DND-41 (cell line): ENCODE results near the gene SLC7A1.

Experiments used
- ATAC-seq: fragments of 200-7000 bp; cut with Tn5 transposase; 3 replicates; pipeline ENCODE4 v1.9.1; 2021; ENCODE audit warnings: low read depth; ENCODE audit not compliant: insufficient read depth
- DNase-seq: peaks from one replicate; pipeline ENCODE4 v3.0.0-alpha.2; 2020
- H2AFZ ChIP-seq: 2 replicates; pipeline ENCODE4 v1.6.0; 2012; ENCODE audit warnings: low read depth, low read length
- H3K27ac ChIP-seq: 2 replicates; pipeline ENCODE4 v1.5.1; 2012; ENCODE audit warnings: low read length, inconsistent platforms
- H3K27me3 ChIP-seq: fragments of 200-600 bp; sonication (generic); 2 replicates; pipeline ENCODE4 v1.6.0; 2012; ENCODE audit warnings: low read length, mild to moderate bottlenecking, inconsistent platforms; ENCODE audit not compliant: insufficient read depth, poor library complexity
- H3K36me3 ChIP-seq: 2 replicates; pipeline ENCODE4 v1.5.1; 2012; ENCODE audit warnings: low read length, inconsistent platforms; ENCODE audit not compliant: insufficient read depth
- H3K4me1 ChIP-seq: 2 replicates; pipeline ENCODE4 v1.5.1; 2012; ENCODE audit warnings: mild to moderate bottlenecking, low read length; ENCODE audit not compliant: insufficient read depth
- H3K4me2 ChIP-seq: 2 replicates; pipeline ENCODE4 v1.6.0; 2012; ENCODE audit warnings: mild to moderate bottlenecking, moderate library complexity, low read length, inconsistent platforms; ENCODE audit not compliant: insufficient read depth
- H3K4me3 ChIP-seq, 2 experiments: fragments of 200-600 bp in 1 of 2; shearing (Covaris generic) in 1 of 2; 2 replicates each; pipeline ENCODE4 v1.5.1; 2012 to 2016; ENCODE audit warnings: inconsistent platforms in 2 of 2, low read length in 2 of 2, mild to moderate bottlenecking in 2 of 2, low read depth in 1 of 2, moderate library complexity in 1 of 2
- H3K79me2 ChIP-seq: 2 replicates; pipeline ENCODE4 v1.6.0; 2012; ENCODE audit warnings: low read length, inconsistent platforms; ENCODE audit not compliant: insufficient read depth
- H3K9ac ChIP-seq: 2 replicates; pipeline ENCODE4 v1.6.0; 2012; ENCODE audit warnings: low read depth, mild to moderate bottlenecking, inconsistent platforms, low read length, moderate library complexity
- H3K9me3 ChIP-seq: 2 replicates; pipeline ENCODE4 v1.5.1; 2012; ENCODE audit warnings: low read length, moderate library complexity, mild to moderate bottlenecking, inconsistent platforms; ENCODE audit not compliant: insufficient read depth, severe bottlenecking
- H4K20me1 ChIP-seq: 2 replicates; pipeline ENCODE4 v1.6.0; 2012; ENCODE audit warnings: low read length; ENCODE audit not compliant: insufficient read depth
- CTCF ChIP-seq: IDR thresholded peaks from 2 replicates; pipeline ENCODE4 v1.5.1; 2012; ENCODE audit warnings: borderline replicate concordance, low read length, moderate library complexity, mild to moderate bottlenecking; ENCODE audit not compliant: poor library complexity, severe bottlenecking; ENCODE audit errors: extremely low read depth
- EZH2 ChIP-seq: IDR thresholded peaks from 3 replicates; pipeline ENCODE4 v1.6.1; 2012; ENCODE audit warnings: borderline replicate concordance, low read depth, mild to moderate bottlenecking, moderate library complexity, low read length, inconsistent platforms; ENCODE audit not compliant: severe bottlenecking

Gene SLC7A1

GRCh38 chr13:29494520-29494919, 101.0 kb downstream of the SLC7A1 start:
- Histone ChIP-seq H3K4me3 (no peak overlapping the region), H3K4me1 (no peaks in the 10 kb centered on the region), H3K9ac (no peak overlapping the region), H3K4me2 (no peak overlapping the region), H4K20me1 (no peaks in the 10 kb centered on the region), H3K36me3 (peaks cover 41% of the 10 kb centered on the region), H3K27ac (no peak overlapping the region), H2AFZ (no peak overlapping the region), H3K9me3 (no peaks in the 10 kb centered on the region), H3K79me2 (no peaks in the 10 kb centered on the region), H3K27me3 (no peaks in the 10 kb centered on the region)
- ATAC-seq = no peak
- DNase-seq = no peak
- no peak for TF ChIP-seq CTCF
- no peak for TF ChIP-seq EZH2

GRCh38 chr13:29493796-29494195, 101.7 kb downstream of the SLC7A1 start:
- Histone ChIP-seq H3K36me3 (peaks cover 36% of the 10 kb centered on the region), H3K9me3 (no peaks in the 10 kb centered on the region), H3K9ac (no peak overlapping the region), H4K20me1 (no peaks in the 10 kb centered on the region), H3K27ac (no peak overlapping the region), H3K4me1 (no peaks in the 10 kb centered on the region), H3K79me2 (no peaks in the 10 kb centered on the region), H2AFZ (no peak overlapping the region), H3K4me3 (no peak overlapping the region), H3K4me2 (no peak overlapping the region), H3K27me3 (no peaks in the 10 kb centered on the region)
- DNase-seq (no peak), ATAC-seq (no peak)
- TF ChIP-seq EZH2 (no peak), CTCF (no peak)

DNA sequence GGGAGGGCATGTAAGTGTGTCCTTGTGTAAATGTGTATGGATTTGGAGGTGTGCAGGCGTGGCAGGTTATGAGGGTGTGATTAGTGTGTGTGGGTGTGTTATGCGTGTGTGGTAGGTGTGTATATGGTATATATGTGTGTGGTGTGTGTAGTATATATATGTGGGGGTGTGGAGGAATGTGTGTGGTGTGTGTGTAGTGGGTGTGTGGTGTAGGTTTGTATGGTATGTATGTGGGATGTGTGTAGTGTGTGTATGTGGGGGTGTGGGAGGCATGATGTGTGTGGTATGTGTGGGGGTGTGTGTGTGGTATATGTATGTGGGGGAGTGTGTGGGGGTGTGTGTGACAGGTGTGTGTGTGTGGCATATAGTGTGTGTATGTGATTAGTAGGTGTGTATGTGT, 104.2 kb downstream of the SLC7A1 start:
- no peaks in the 10 kb centered on the region for H3K9me3 ChIP-seq
- no peak overlapping the region for H3K4me3 ChIP-seq
- no peaks in the 10 kb centered on the region for H3K79me2 ChIP-seq
- no peak for ATAC-seq
- H3K36me3 ChIP-seq = peaks cover 33% of the 10 kb centered on the region
- no peak overlapping the region for H3K9ac ChIP-seq
- TF ChIP-seq EZH2 (no peak), CTCF (no peak)
- no peak for DNase-seq
- no peak overlapping the region for H2AFZ ChIP-seq
- H3K27ac ChIP-seq = no peak overlapping the region
- H4K20me1 ChIP-seq = no peaks in the 10 kb centered on the region
- no peak overlapping the region for H3K4me2 ChIP-seq
- H3K4me1 ChIP-seq = no peaks in the 10 kb centered on the region
- no peaks in the 10 kb centered on the region for H3K27me3 ChIP-seq

GRCh38 chr13:29490561-29490885, 105.0 kb downstream of the SLC7A1 start:
- H3K27me3 ChIP-seq = no peaks in the 10 kb centered on the region
- no peak for ATAC-seq

More at GRCh38 chr13:29490561-29490885, 105.0 kb downstream of the SLC7A1 start:
- no peak for DNase-seq
- no peak overlapping the region for H3K9ac ChIP-seq
- H3K27ac ChIP-seq = no peak overlapping the region
- peaks cover 33% of the 10 kb centered on the region for H3K36me3 ChIP-seq
- no peak overlapping the region for H3K4me3 ChIP-seq
- no peak overlapping the region for H2AFZ ChIP-seq
- H3K9me3 ChIP-seq = no peaks in the 10 kb centered on the region
- H3K4me2 ChIP-seq = no peak overlapping the region
- H4K20me1 ChIP-seq = no peaks in the 10 kb centered on the region
- TF ChIP-seq EZH2 = no peak
- H3K79me2 ChIP-seq = no peaks in the 10 kb centered on the region
- no peaks in the 10 kb centered on the region for H3K4me1 ChIP-seq
